Stimulated activated CD8-positive, alpha-beta memory T cell treated with anti-CD3 and anti-CD28 coated beads, Interleukin-15, amount 100 ng/mL, for 4 hours (primary cell): Measurements from ENCODE around the gene LAMA3.
A peak's percentile ranks its signal among the peaks of the same experiment; 100 is the strongest.

Experiments used
- DNase-seq, 2 donors: peaks; one replicate each; pipeline ENCODE4 v3.0.0-alpha.2; 2020; ENCODE audit warnings: low read depth in 2 of 2

LAMA3 gene

DNA sequence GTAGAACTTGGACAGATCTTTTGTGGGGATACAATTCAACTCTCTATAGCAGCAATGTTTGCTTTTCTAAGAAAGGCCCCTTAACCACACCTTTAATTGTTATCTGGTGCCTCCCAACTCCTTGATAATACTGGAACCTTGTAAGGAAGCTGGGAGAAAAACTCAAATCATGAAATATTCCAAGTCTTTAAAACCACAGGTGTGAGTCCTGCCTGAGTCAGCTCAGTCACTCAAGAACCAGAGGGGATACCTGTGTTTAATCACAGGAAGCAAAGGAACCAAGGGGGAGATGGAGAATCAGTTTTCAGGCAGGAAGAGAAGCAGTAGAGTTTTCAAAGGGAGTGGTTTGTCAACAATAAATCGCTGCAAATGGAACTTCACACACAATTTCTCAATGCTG lies 159.9 kb downstream of the LAMA3 start:
- DNase-seq, result no peak

DNA sequence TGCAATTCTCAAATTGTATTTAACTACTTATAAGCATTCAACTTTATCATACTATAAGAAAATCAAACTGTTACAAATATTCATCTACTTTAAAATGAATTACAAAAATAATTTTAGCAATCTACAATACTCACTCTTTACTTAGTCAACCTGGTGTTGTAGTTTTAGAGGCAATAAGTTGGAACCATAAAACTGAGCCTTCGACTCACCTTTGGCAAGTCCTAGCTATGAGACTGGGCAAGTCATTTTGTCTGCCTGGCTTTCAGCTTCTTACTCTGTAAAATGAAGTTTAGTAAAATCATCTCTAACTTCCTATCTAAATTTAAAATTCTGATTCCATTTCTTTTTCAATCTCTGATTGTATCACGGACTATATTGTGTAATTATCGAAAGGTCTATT lies 161.0 kb downstream of the LAMA3 start:
- DNase-seq, result no peak

DNA sequence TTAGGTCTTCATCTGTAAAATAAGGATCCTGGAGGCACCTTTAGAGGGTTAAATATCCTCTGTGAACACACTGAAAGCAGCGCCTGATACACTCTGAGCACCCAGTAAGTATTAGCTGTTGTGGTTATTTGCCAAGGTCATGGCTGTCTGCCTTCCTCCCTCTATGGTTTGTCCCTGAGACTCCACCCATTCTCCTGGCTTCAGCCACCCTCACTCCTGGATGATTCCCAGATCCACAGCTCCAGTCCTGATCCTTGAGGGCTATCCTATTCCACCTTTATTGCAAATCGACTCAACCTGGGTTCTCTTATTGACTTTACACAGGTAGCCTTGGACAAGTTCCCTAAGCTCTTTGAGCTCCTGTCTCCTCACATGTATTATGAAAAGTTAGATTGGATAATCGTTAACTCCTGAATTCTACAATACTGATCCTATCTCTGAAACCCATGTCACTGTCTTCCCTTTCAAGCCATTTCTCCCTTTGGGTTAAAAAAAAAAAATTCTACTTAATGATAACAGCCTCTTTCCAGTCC lies 162.3 kb downstream of the LAMA3 start:
- DNase-seq, result no peak

DNA sequence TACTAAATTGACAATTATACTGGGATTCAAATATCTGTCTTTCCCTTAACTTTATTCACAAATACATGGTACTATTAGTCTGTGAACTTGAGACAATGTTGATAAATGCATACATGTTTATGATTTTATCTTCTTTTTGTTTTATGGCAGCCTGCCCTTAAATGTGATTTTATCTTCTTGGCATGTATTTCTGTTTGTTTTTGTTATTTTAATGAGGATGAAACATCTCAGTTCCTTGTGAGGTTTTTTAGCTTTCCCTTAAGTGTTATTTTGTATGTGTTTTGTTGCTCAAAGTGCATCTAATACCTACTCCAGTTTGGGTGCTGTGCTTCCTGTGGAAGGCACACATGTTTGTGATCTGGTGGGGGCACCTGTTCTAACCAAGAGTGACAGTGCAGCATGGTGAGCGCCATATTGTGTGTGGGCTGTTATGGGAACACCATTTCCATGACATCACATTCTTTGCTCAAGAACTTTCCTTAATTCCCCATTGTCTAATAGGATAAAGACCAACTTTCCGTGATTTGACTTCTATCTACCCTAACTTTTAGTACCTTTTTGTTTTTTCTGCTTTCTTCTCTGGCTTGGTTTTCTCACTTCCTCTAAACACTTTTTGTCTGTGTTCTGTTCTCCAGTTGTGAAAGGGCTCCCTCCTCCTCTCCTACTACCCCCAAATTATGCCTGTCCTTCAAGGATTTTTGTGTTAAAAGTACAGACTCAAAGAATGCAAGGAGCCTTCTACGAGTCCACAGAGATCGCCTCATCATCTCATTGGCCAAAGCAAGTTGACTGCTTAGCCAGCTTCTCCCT lies 163.2 kb downstream of the LAMA3 start:
- DNase-seq, result no peak

DNA sequence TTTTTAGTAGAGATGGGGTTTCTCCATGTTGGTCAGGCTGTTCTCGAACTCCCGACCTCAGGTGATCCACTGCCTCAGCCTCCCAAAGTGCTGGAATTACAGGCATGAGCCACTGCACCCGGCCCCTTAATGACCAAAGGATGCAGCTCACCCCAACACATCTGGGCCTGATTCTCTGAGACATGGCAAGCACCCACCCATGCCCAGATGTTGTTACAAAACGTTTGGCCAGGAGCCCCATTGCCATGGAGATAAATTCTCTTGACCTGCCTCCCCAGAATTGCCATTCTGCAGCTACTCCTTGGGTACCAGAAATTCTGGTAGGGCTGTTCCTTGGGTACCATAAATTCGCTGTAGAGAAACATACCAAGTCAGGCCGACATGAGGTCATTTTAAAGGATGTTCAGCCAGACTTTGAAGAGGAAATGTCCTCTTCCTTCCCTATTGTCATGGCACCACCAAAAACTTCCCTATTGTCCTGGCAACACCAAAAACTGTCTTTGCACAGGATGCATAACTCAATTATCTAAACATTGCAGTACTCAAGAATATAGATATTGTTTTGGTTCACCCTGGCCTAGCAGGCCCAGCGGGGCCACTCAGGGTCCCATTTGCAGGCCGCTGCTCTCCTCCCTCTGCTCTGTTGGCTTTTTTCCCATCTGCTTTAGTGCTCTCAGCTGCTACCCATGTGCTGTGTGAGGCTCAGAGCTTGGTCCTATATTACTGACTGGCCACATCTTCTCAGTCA lies 164.4 kb downstream of the LAMA3 start:
- no peak for DNase-seq

DNA sequence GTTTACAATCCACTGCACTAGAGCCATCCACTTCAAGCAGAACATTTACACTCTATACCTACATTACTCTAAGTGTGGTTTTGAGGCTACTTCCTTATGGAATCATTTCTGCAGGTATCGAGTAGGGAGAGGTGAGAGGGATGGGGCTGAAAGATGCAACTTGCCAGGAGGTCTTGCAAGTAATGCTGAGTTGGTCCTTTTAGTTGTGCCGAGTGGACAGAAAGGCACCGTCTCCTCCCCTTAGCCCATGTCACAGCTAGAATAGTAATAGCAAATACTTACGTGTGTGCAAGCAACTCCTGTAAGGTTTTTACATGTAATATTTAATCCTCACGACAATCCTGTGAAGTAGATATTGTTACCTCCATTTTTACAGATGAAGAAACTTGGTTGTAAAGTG lies 166.5 kb downstream of the LAMA3 start:
- DNase-seq, result no peak

DNA sequence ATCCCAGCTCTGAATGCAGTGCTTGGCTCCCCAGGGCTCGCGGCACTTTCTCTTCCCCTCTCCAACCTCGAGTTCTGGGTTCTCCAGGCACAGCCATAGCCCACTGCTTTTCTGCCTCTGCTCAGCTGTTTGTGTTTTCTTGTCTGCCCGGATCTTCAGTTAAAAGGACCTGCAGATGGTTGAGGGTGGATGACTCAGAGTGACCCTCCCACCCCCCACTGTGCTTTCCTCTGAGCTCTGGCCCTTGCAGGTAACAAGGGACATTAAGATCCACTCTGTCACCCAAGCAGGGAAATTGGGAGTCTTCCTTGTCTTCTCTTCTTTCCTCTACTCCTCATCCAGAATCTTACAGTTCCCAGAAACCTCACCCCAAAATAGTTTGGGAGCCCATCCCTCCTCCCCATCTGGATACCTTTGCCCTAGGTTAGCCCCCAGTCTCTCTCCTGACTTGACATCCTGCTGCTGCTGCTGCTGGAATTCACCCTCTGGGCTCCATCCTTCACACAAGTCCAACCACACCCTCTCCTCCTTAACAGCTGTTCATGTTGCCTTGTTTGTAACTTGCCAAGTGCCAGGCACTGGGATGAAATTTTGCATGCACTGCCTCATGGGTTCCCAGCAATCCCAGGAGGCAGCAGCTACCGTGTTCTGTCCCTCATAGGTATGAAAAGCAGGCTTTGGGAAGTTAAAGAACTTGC lies 167.4 kb downstream of the LAMA3 start:
- no peak for DNase-seq

DNA sequence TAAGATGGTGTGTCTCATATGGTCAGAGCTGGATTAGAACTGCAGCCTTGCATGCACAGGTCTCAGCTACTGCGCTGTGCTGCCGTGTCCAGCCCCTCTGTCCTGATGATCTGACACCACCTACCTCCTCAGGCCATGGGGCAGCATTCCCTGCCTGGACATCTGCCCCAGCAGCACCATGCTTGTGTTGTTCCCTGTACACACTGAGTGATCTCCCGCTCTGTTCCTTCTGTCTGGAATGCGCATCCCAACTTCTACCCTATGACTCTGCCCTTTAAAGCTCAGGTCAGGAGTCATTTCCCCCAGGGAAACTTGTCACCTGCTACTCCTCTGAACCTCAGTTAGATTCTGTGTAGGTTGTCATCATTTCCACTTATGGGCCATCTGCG lies 167.9 kb downstream of the LAMA3 start:
- DNase-seq, result no peak

DNA sequence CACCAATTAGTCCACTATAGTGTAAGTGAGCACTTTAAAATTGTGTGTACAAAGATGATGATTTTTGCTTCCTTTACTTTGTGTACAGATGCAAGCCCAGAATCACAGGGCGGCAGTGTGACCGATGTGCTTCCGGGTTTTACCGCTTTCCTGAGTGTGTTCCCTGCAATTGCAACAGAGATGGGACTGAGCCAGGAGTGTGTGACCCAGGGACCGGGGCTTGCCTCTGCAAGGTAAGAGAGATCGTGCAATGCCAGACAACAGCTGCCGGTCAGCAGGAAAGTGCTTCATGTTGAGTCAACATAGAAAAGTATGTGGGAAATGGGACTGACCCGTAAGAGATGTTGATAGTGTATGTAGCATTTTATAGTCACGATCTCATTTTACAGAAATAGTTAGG lies 168.5 kb downstream of the LAMA3 start:
- no peak for DNase-seq

DNA sequence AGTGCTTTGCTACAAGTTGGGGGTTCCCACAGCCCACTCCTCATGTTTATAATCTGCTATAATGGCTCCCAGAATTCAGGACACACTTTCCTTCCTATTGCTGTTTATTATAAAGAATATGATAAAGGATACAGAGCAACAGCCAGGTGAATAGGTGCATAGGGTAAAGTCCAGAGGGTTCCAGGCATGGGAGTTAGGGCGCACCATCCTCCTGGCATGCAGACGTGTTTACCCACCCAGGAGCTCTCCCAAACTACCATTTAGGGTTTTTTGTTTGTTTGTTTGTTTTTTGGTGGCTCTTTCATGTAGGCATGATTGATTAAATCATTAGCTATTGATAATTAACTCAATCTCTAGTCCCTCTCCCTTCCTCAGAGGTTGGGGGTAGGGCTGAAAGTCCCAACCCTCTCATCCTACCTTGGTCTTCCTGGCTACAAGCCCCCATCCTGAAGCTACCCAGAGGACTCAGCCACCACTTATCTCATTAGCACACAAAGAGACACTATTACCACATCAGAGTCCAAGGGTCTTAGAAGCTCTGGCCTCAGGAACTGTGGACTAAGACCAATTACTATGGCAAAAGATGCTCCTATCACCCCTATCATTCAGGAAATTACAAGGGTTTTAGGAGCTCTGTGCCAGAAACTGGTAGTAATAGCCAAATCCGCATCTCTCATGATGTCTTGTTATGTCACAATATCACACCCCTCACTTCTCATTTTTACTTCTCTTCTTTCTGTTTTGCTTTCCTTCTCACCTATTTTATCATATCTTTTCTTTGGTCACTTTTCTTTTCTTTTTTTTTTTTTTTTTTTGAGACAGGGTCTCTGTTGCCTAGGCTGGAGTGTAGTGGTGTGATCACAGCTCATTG lies 170.4 kb downstream of the LAMA3 start:
- DNase-seq, result no peak

DNA sequence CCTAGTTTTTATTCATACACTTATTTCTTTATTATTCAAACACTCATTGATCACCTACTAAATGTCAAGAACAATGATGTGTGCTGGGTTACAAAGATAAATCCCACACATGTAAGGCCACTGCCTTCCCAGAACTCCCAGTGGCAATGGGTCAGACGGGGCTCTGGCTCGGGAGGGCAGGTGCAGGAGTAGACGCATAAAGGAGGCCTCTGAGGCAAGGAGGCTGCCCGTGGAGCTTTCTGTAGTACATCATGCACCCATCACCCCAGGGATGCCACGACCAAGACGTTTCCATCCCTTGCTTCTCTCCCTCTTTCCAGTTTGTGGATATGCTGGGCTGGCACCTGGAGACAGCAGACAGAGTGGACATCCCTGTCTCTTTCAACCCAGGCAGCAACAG lies 172.1 kb downstream of the LAMA3 start:
- no peak for DNase-seq

DNA sequence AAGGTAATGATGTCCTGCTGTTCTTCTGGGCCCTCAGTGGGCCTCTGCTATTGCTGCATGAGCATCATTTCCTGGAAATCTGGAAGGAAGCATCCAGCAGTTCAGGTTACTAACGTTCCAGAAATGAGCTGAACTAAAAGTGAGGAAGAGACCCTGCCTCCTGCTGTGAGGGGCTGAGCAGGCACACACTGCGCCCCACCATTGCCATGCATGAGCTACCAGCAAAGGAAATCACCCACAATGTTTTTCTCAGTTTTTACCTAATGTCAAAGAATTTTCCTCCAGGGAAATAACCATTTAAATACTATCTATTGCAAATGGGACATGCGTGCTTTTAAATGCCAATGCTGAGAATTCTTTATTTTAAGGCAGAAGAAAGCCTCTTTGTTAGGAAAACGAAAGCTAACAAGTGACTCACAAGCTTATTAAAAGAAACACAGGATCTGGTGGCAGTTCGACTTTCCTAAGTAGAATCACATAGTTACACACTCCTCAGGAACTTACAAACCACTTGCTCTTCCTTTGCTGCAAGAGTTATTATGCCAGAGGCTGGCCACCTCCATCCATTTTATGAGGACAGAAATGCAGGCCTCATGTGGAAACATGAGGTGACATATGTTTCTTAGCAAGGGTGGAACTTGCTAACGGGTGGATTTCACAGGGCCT lies 172.7 kb downstream of the LAMA3 start:
- no peak for DNase-seq

DNA sequence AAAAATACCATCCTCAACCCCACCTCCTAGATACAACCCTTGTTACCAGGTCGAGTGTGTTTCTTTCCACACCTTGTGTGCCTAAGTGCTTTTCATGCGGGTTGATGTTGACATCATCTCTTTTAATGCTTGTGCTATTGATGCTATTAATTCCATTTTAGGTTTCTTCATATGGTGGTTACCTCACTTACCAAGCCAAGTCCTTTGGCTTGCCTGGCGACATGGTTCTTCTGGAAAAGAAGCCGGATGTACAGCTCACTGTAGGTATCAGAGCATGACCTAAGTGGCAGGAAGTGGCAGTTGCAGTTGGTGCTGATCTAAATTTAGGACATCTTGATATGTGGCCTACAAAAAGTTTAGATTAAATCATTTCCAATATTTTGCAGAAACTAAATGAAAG lies 175.4 kb downstream of the LAMA3 start:
- peak; percentile 7 to 21 for DNase-seq

DNA sequence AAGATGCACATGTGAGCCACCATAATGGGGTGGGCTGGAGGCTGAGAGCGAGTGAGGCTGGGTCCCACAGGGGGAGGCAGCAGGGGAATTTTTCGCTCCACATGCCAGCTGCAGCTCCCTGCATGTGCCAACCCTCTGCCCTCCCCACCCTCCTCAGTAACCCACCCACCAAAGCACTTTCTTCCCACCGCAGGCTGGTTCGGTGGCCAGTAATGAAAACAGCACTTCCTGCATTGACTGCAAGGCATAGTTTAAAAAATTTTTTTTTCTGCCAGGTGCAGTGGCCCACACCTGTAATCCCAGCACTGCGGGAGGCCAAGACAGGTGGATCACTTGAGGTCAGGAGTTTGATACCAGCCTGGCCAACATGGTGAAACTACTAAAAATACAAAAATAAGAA lies 177.8 kb downstream of the LAMA3 start:
- no peak for DNase-seq

DNA sequence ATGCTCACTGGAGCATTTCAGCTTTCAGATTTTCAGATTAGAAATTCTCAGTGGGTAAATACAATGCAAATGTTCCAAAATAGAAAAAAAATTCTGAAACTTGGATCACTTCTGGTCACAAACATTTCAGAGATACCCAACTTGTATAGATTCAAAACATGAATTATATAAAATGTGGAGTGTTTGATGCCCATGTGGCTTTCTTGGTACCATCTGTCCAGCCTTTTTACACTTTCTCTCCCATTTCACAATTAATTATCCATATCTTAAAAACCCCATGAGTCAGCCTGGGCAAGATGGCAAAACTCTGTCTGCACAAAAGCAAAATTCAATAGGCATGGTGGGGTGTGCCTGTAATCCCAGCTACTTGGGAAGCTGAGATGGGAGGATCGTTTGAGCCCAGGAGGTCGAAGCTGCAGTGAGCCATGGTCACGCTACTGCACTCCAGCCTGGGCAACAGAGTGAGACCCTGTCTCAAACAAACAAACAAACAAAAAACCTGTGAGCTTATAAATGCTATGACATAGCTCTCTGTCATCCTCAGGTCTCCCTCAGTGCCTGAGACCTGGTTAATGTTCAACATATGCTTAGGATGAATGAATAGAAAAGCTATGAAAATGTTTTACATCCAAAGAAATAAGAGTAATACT lies 179.0 kb downstream of the LAMA3 start:
- DNase-seq, result no peak

DNA sequence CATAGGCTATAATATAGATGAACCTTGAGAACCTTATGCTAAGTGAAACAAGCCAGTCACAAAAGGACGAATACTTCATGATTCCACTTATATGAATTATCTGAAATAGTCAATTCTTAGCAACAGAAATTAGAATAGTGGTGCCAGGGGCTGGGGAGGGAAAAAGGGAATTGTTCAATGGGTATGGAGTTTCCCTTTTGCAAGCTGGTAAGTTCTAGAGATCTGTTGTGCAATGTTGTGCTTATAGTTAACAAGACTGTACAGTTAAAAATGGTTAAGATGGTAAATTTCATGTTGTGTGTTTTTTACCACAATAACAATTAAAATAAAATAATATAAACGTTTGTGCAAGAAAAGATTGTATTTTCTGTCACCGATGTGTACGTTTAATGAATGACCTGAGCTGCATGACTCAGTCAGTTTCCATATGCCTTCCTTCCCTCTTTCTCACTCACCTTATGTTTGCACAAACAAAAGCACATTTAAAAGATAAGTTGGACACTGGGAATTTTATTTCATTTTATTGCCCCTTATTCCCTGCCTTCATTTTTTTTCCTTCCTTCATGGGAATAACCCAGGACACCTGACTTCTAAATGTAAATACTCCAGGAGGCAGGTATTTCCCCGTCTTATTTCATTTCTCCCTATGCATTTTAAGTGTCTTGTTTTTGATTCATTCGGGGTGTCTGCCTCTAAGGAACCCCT lies 181.6 kb downstream of the LAMA3 start:
- no peak for DNase-seq

DNA sequence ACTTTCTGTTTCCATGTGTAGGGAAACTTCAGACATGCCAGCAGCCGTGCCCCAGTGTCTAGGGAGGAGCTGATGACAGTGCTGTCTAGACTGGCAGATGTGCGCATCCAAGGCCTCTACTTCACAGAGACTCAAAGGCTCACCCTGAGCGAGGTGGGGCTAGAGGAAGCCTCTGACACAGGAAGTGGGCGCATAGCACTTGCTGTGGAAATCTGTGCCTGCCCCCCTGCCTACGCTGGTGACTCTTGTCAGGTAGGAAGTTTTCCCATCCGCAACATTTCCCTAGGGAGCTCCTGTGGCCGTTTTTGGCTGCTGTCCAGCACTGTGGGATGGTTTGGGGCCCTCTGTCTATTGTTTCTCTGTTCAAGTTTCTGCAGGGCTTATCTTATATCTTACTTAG lies 182.2 kb downstream of the LAMA3 start:
- peak; percentile 45 to 49 for DNase-seq

DNA sequence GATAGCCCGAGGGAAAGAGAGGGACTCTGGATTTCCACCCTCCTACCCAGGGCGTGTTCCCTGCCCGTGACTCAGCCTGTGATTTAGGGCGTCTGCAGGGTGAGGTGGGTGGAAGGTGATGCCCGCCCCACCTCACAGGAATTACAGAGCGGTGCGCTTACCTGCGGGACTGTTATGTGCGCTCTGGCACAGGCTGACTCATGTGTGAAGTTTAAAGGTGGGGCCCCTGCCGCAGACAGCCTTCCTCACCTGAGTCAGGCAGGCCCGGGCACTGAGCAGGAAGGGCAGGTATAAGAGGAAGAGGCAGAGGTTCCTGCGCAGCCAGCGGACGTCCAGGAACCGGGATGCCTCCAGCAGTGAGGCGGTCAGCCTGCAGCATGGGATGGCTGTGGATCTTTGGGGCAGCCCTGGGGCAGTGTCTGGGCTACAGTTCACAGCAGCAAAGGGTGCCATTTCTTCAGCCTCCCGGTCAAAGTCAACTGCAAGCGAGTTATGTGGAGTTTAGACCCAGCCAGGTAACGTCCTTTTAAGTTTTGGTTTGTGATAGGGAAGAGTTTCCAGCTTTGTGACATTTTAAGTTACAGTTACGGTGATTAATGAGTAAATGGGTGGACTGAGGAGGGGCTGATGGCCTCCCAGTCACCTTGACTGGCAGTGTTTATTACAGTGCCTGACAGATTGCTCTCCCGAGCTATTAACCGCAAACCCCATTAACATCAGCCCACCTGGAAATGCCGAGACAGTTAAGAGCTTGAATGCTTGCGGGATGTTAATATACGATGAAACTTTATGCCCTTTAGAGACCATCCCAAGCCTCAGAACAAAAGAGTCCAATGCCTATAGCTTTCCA lies 183.7 kb downstream of the LAMA3 start:
- DNase-seq, result peak in 1 of 2 donors; percentile 18
